Liver (tissue), 3 donors: Measurements from ENCODE around the gene ZNF382.

ENCODE experiments used
- ATF3 ChIP-seq: IDR thresholded peaks from 2 replicates; pipeline ENCODE4 v1.6.1; 2016; ENCODE audit warnings: antibody characterized with exemption
- CTCF ChIP-seq: fragments of 150-350 bp; IDR thresholded peaks from 2 replicates; pipeline ENCODE4 v1.5.1; 2017; ENCODE audit warnings: improper control_type of control experiment, low read depth, low read length; ENCODE audit not compliant: missing input control
- GABPA ChIP-seq, 2 donors: IDR thresholded peaks in 1 of 2; conservative IDR thresholded peaks in 1 of 2; 2 replicates each; pipeline ENCODE4 v1.6.1; 2016; ENCODE audit warnings: antibody characterized with exemption in 2 of 2, mild to moderate bottlenecking in 1 of 2, moderate library complexity in 1 of 2
- HNF4G ChIP-seq: IDR thresholded peaks from 2 replicates; pipeline ENCODE4 v1.6.1; 2016; ENCODE audit warnings: antibody characterized with exemption
- MAX ChIP-seq: IDR thresholded peaks from 2 replicates; pipeline ENCODE4 v1.6.1; 2016; ENCODE audit warnings: antibody characterized with exemption
- NR2F2 ChIP-seq: IDR thresholded peaks from 2 replicates; pipeline ENCODE4 v1.6.1; 2016; ENCODE audit warnings: antibody characterized with exemption
- RAD21 ChIP-seq, 2 donors: IDR thresholded peaks; 2 replicates each; pipeline ENCODE4 v1.6.1; 2016; ENCODE audit warnings: antibody characterized with exemption in 2 of 2, mild to moderate bottlenecking in 2 of 2
- REST ChIP-seq: IDR thresholded peaks from 2 replicates; pipeline ENCODE4 v1.6.1; 2016; ENCODE audit warnings: antibody characterized with exemption, mild to moderate bottlenecking
- RXRA ChIP-seq, 2 donors: IDR thresholded peaks; 2 replicates each; pipeline ENCODE4 v1.6.1; 2017 to 2018; ENCODE audit warnings: antibody characterized with exemption in 2 of 2, mild to moderate bottlenecking in 1 of 2
- SP1 ChIP-seq: IDR thresholded peaks from 2 replicates; pipeline ENCODE4 v1.6.1; 2018; ENCODE audit warnings: antibody characterized with exemption, mild to moderate bottlenecking
- TAF1 ChIP-seq: conservative IDR thresholded peaks from 2 replicates; pipeline ENCODE4 v1.6.1; 2016; ENCODE audit warnings: antibody characterized with exemption, mild to moderate bottlenecking
- YY1 ChIP-seq: IDR thresholded peaks from 2 replicates; pipeline ENCODE4 v1.6.1; 2016; ENCODE audit warnings: antibody characterized with exemption, mild to moderate bottlenecking
- ZBTB33 ChIP-seq: IDR thresholded peaks from 2 replicates; pipeline ENCODE4 v1.6.1; 2016; ENCODE audit warnings: antibody characterized with exemption
- donor health status: healthy.
- donor health status: healthy.

GRCh38 chr19:36605101-36605876 is at the start of gene ZNF382:
- TF ChIP-seq CTCF (no peak), RXRA (IDR thresholded peaks at IDR 0.05) (no peak), ZBTB33 (no peak), REST (no peak), RAD21 (IDR thresholded peaks at IDR 0.05) (no peak), SP1 (no peak), MAX (no peak), TAF1 (no peak), HNF4G (no peak), GABPA (IDR thresholded peaks at IDR 0.05 in 1 of 2, conservative IDR thresholded peaks at IDR 0.05 in 1 of 2) (no peak), NR2F2 (no peak), YY1 (no peak), ATF3 (no peak)
